ENCODE measurements around the gene ADO. TPM values are rescaled to one million over a fixed set of nuclear protein-coding genes. Genes with fewer than 3 reads are reported as not detected.

The ADO gene
- total and polyA plus RNA-seq, 2 donors, result 16.4 to 26.3 TPM

DNA sequence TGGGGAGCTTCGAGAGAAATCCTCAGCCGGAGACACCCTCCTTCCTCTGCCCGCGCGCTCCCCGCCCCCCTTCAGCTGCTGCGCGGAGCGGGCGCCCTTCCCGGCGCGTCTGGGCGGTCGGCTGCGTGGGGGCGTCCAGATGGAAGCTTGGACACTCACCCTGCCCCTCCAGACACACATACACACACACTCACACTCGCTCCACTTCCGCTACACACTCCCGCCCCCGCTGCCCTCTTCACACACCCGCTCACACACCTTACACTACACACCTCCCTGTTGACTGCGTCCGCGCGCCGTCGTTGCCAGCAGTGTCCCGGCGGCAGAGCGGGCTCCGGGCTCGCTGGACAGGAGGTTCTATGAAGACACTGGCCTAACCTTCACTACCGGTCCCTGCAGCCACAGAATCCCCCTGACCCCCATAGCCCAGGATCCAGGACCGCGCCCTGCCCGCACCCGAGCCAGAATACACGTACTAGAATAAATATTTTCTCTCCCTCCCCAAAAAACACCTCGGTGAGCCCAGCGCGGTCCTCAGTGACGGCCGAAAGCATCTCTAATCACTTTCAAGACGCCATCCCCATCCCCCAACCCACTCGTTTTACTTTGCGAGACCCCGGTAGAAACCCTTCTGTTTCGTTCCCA lies 12.7 kb downstream of the ADO start:
- DNase-seq (ENCODE audit: extremely low spot score), result no peak
- Histone ChIP-seq H3K36me3 (ENCODE audit: insufficient read depth) (no peaks in the 10 kb centered on the region), H3K4me1 (ENCODE audit: insufficient read depth) (no peaks in the 10 kb centered on the region), H3K27ac (ENCODE audit: low read depth) (no peak overlapping the region), H3K4me3 (ENCODE audit: low read depth, low read length) (peak overlapping the region; percentile 76)
- WGBS, result under 1% methylated on average over 49 of the region's 49 CpGs

DNA sequence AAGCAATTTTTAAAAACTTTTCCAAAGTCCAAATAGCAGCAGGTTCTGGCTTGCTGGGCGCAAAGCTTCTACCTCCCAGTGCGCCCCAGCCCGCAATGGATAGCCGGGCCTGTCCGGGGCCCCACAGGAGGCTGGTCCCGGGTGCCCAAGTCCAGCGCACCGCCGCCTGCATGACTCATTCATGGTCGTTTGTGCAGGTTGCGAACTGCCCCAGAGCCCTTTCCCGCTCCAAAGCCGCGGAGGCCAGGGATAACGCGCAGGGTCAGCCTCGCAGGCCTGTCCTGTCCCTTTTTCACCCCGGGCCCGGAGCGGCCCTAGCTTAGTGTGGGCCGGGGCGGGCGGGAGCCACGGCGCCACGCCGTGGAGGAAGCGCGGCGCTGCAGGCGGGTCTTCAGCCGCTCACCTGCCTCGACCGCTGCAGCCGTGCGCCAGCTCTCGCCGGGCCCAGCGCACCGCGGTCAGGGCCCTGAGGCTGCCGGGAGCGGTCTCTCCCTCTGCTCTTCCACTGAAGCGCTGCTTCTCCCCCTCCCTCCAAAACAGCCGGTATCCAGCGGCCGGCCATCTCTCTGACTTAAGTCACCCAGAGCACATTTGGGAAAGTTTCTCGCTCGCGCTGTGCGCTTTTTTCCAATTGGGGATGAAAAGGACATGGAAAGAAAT lies 13.4 kb downstream of the ADO start:
- Histone ChIP-seq H3K4me3 (ENCODE audit: low read depth, low read length) (peak overlapping the region; percentile 76), H3K36me3 (ENCODE audit: insufficient read depth) (no peaks in the 10 kb centered on the region), H3K4me1 (ENCODE audit: insufficient read depth) (no peaks in the 10 kb centered on the region), H3K27ac (ENCODE audit: low read depth) (no peak overlapping the region)
- WGBS, result under 1% methylated on average over 51 of the region's 51 CpGs
- DNase-seq (ENCODE audit: extremely low spot score), result no peak

DNA sequence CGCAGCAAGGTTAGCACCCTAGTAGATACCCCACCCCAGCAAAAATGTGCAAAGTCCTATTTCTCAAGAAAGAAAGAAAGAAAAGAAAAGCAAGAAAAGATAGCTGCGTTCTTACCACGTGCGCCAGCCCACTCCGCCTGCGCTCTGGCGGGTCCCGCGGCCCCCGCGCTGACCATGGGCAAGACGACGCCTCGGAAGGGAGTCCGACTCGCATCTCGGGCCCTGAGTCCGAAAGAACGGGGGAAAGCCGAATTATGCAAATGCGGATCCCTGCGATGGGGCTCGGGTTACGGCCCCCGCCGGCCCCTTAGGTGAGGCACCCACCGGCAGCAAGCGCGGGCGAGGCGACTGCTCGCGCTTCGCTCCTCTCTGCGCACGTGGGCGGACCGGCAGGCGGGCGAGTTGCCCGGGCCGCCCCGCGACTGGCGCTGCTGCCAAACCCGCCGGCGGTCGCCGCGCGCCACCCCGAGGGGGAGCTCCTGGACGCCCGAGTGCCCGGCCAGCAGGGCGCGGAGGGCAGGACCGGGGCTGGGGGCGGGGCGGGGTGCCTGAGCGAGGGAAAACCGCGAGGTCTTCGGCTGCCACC lies 14.0 kb downstream of the ADO start:
- Histone ChIP-seq H3K4me3 (ENCODE audit: low read depth, low read length) (peak overlapping the region; percentile 76), H3K27ac (ENCODE audit: low read depth) (no peak overlapping the region), H3K4me1 (ENCODE audit: insufficient read depth) (no peaks in the 10 kb centered on the region), H3K36me3 (ENCODE audit: insufficient read depth) (no peaks in the 10 kb centered on the region)
- DNase-seq (ENCODE audit: extremely low spot score), result no peak
- WGBS, result 2% methylated on average over 65 of the region's 65 CpGs

DNA sequence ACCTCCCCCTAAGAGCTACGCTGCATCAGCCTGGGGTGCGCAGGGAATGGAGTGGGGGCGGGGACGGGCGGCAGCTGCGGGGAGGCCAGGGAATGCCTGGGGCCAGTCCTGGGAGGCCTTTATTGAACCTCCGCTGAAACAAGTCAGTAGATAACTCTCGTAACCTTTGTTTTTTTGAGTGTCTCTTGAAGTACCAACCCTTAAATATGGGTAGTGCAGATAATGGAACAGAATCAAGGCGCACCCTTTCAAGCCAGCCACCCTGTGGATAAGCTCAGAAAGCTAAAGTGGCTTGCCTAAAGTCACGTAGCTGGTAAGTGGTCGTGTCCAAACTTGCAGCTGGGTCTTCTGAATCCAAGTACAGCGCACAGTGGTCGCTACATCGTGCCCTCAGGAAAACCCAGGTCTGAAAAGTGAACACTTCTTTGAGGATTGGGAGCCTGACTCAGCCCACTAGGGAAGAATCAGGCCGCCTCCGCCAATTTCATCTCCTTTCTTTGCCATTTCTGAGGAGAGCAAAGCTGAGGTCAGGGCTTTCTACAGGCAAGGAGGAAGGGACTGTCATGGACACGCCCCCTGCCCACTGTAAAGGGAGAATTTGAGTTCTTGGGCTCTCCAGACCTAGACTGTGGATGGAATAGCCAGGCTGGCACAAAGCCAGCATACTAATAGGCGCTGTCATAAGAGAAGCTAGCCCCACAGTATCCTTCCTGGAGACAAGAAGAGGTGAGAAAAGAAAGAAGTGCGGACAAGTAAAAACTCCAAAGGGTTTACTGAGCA lies 14.8 kb downstream of the ADO start:
- H3K4me1 ChIP-seq (ENCODE audit: insufficient read depth), result no peaks in the 10 kb centered on the region
- no peaks in the 10 kb centered on the region for H3K36me3 ChIP-seq (ENCODE audit: insufficient read depth)
- WGBS, result 40% methylated on average over 19 of the region's 19 CpGs
- H3K4me3 ChIP-seq (ENCODE audit: low read depth, low read length), result no peak overlapping the region
- H3K27ac ChIP-seq (ENCODE audit: low read depth), result no peak overlapping the region
- no peak for DNase-seq (ENCODE audit: extremely low spot score)

DNA sequence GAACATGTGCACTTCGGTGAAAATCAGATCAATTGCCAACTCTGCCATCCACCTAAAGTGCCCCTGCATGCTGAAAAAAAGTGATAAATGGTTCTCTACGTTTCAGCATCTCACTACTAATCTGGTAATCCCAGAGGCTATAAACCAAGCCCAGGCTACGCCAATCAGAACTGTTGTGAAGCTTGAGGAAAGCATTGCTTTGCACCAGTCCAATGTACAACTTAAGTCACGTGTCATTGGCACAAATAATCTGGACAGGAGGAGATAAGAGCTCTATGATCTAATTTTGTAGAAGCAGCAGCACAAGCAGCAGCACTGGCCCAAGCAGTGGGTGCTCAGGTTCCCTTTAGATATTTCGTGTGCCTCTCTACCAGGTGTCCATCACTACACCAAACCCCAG lies 16.1 kb downstream of the ADO start:
- Histone ChIP-seq H3K4me1 (ENCODE audit: insufficient read depth) (no peaks in the 10 kb centered on the region), H3K36me3 (ENCODE audit: insufficient read depth) (no peaks in the 10 kb centered on the region), H3K27ac (ENCODE audit: low read depth) (no peak overlapping the region), H3K4me3 (ENCODE audit: low read depth, low read length) (no peak overlapping the region)
- 66% methylated on average over 5 of the region's 5 CpGs for WGBS
- DNase-seq (ENCODE audit: extremely low spot score), result no peak

DNA sequence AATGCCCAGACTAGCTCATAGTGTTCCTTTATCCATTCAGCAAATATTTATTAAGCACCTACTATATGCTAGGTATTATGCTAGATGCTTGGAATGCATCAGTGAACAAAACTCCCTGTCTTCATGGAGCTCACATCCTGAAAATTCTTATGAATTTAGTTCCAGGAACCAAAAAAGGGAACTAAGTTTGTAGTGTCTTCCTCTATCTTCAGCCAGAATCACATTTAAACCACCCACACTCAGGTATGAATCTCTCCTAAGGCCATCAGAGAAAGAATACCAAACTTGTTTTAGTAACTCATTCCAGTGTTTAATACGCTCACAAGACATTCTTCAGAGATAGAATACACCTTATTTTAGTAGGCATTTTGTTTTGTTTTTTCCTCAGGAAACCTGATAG lies 21.8 kb downstream of the ADO start:
- Histone ChIP-seq H3K4me3 (ENCODE audit: low read depth, low read length) (no peak overlapping the region), H3K27ac (ENCODE audit: low read depth) (no peak overlapping the region), H3K36me3 (ENCODE audit: insufficient read depth) (no peaks in the 10 kb centered on the region), H3K4me1 (ENCODE audit: insufficient read depth) (no peaks in the 10 kb centered on the region)
- WGBS, result 84% methylated on average over 1 of the region's 1 CpG
- DNase-seq (ENCODE audit: extremely low spot score), result no peak

DNA sequence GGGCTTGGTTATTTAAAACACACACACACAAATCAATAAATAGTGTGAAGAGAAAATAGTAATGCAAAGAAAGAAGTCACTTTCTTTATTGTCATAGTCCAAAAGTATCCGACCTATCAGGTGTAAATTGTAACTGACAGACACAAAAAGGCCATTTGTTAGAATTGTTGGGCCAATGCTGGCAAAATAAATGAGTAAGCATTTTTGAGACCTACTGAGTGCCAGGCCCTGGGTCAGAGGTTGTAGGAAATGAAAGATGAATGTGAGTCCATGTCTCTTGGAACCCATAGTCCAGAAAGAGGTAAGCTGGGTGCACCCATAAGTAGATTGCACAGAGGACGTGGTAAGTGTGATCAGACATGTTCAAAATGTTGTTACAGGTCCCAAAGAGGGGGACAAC lies 25.1 kb downstream of the ADO start:
- Histone ChIP-seq H3K4me3 (ENCODE audit: low read depth, low read length) (no peak overlapping the region), H3K36me3 (ENCODE audit: insufficient read depth) (no peaks in the 10 kb centered on the region), H3K4me1 (ENCODE audit: insufficient read depth) (no peaks in the 10 kb centered on the region), H3K27ac (ENCODE audit: low read depth) (no peak overlapping the region)
- DNase-seq (ENCODE audit: extremely low spot score), result no peak
- 70% methylated on average over 2 of the region's 2 CpGs for WGBS

DNA sequence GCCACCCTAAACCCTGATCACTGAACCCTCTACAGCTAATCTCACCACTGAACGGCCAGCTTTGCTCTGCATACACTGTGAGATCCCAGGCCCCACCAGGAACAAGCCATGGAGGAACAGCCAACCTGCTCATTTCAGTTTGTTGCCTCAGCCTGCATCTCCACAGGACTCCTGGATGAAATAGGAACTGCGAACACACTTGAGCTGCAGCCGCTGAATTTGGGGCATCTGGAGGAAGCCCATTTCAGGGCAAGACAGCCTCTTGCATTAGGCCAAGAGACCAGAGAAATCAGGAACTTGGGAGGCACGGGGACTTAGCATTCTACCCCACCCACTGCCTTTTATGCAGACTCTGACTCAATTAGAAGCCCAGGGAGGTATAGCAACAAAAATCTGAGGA lies 26.2 kb downstream of the ADO start:
- H3K4me1 ChIP-seq (ENCODE audit: insufficient read depth), result no peaks in the 10 kb centered on the region
- no peak for DNase-seq (ENCODE audit: extremely low spot score)
- no peak overlapping the region for H3K27ac ChIP-seq (ENCODE audit: low read depth)
- H3K4me3 ChIP-seq (ENCODE audit: low read depth, low read length), result no peak overlapping the region
- H3K36me3 ChIP-seq (ENCODE audit: insufficient read depth), result no peaks in the 10 kb centered on the region
- 72% methylated on average over 4 of the region's 4 CpGs for WGBS

DNA sequence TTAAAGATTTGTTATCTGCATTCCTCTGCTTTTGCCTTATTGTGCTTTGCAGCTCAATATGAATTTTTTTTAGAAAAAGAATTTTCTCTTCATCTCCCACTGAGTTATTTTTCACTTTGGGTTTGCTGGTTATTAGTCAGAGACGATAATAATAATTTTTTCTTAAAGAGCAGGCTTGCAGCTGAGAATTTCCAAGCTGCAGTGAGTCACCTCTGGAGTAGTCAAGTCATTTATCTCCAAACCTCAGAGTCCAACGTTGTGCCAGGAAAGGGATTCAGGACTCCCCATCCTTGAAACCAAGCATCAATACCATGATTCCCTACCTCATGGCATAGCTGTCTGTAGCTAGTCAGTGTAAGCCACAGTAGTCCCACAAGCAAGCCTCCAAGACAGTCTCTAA lies 26.8 kb downstream of the ADO start:
- Histone ChIP-seq H3K36me3 (ENCODE audit: insufficient read depth) (no peaks in the 10 kb centered on the region), H3K4me3 (ENCODE audit: low read depth, low read length) (no peak overlapping the region), H3K4me1 (ENCODE audit: insufficient read depth) (no peaks in the 10 kb centered on the region), H3K27ac (ENCODE audit: low read depth) (no peak overlapping the region)
- 48% methylated on average over 2 of the region's 2 CpGs for WGBS
- DNase-seq (ENCODE audit: extremely low spot score), result no peak

DNA sequence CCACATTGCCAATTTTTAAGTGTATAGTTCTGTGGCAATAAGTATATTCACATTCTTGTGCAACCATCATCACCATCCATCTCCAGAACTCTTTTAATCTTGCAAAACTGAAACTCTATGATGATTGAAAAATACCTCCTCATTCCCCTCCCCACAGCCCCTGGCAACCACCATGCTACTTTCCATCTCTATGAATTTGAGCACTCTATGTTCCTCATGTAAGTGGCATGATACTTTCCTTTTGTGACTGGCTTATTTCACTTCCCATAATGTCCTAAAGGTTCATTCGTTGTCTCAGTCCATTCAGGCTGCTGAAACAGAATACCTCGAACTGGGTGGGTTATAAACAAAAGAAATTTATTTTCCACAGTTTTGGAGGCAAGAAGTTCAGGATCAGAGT lies 35.1 kb downstream of the ADO start:
- H3K27ac ChIP-seq (ENCODE audit: low read depth), result no peak overlapping the region
- no peaks in the 10 kb centered on the region for H3K36me3 ChIP-seq (ENCODE audit: insufficient read depth)
- H3K4me3 ChIP-seq (ENCODE audit: low read depth, low read length), result no peak overlapping the region
- no peak for DNase-seq (ENCODE audit: extremely low spot score)
- H3K4me1 ChIP-seq (ENCODE audit: insufficient read depth), result no peaks in the 10 kb centered on the region
- WGBS, result 76% methylated on average over 2 of the region's 2 CpGs

DNA sequence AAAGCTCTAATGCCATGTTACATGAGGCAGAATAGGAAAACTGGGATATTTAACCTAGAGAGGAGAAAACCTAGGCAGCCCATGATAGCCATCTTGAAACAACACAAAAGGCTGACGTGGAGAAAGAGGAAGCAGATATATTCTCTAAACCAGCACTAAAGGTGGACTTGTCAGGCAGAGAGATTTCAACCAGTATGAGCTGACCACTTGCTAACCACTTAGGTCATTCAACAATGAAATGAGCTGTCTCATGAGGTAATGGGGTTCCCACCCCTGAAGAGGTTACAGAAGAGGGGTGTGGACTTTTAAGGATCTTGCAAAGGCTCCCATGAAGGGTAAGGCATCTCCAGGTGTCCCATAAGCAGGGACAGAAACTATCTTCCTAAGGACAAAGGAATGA lies 38.5 kb downstream of the ADO start:
- no peak overlapping the region for H3K4me3 ChIP-seq (ENCODE audit: low read depth, low read length)
- no peaks in the 10 kb centered on the region for H3K4me1 ChIP-seq (ENCODE audit: insufficient read depth)
- no peaks in the 10 kb centered on the region for H3K36me3 ChIP-seq (ENCODE audit: insufficient read depth)
- no peak for DNase-seq (ENCODE audit: extremely low spot score)
- WGBS, result 57% methylated on average over 1 of the region's 1 CpG
- H3K27ac ChIP-seq (ENCODE audit: low read depth), result no peak overlapping the region

DNA sequence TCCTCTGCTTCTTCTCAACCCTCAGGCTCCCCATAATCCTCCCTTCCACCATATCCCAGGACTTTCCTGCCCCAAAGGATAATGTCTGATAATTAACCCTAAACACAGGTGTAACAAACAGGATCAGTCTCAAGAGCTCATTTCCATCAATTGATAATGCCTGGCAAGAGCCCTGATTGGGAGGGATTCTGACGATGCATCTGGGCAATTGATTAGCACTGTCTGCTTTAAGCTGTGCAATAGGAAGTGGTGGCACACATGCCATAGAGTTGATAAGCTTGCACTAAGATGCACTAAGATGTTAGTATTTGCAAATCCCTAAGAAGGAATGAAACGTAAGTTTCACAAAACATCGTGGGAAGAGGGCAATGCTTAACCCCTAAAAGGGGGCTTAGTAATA lies 39.1 kb downstream of the ADO start:
- WGBS, result 65% methylated on average over 3 of the region's 3 CpGs
- no peak for DNase-seq (ENCODE audit: extremely low spot score)
- no peak overlapping the region for H3K4me3 ChIP-seq (ENCODE audit: low read depth, low read length)
- no peaks in the 10 kb centered on the region for H3K36me3 ChIP-seq (ENCODE audit: insufficient read depth)
- H3K4me1 ChIP-seq (ENCODE audit: insufficient read depth), result no peaks in the 10 kb centered on the region
- no peak overlapping the region for H3K27ac ChIP-seq (ENCODE audit: low read depth)

DNA sequence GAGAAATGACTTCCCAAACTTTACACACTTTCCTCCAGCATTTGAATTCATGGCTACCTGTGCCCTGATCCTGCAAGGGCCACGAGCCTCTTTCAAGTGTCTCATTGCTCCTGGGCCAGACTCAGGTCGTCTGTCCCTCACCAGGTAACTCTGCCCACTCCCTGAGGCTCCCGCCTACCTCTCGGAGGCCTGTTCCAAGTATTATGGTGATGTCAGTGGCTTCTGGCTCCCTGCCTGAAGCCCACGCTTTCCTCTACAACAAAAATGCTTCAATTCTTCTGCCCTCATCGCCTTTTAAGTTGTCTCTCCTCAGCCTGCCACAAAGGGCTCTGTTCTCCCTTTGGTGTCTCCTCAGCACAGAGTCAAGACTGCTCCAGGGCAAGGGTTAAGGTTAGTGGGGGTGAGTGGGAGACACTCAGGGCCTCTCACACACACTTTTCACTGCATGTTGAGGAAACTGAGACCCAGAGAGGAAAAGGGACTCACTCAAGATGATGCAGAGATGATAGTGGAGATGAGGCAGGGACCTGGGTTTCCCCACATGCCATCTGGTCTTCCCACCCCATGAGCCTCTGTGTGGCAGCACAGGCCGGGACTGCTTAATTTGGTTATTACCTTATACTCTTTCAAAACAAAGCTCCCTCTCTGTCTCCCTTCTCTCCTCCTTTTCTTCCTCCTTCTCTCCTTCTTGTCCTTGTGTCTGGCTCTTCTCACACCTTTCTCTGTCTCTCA lies 39.9 kb downstream of the ADO start:
- Histone ChIP-seq H3K4me3 (ENCODE audit: low read depth, low read length) (no peak overlapping the region), H3K27ac (ENCODE audit: low read depth) (no peak overlapping the region), H3K36me3 (ENCODE audit: insufficient read depth) (no peaks in the 10 kb centered on the region), H3K4me1 (ENCODE audit: insufficient read depth) (no peaks in the 10 kb centered on the region)
- no peak for DNase-seq (ENCODE audit: extremely low spot score)
- 75% methylated on average over 7 of the region's 7 CpGs for WGBS

Measured in urinary bladder (tissue), 4 donors.